ENCODE results near the gene INPP5K.
"Not testable (repeated sequence)": the region's sequence is repeated elsewhere in the genome, so short reads cannot be mapped to it uniquely, and the experiment has no call there.

The INPP5K gene

GRCh38 chr17:1516388-1517161, at the start of gene INPP5K:
Gene INPP5K (minus strand): TSS chr17:1516612. CDS start chr17:1516499, 113 bp downstream.
- DNase-seq, result peak; percentile 95

GRCh38 chr17:1565877-1566276, 49.5 kb upstream of the INPP5K start:
- no peak for DNase-seq

DNA sequence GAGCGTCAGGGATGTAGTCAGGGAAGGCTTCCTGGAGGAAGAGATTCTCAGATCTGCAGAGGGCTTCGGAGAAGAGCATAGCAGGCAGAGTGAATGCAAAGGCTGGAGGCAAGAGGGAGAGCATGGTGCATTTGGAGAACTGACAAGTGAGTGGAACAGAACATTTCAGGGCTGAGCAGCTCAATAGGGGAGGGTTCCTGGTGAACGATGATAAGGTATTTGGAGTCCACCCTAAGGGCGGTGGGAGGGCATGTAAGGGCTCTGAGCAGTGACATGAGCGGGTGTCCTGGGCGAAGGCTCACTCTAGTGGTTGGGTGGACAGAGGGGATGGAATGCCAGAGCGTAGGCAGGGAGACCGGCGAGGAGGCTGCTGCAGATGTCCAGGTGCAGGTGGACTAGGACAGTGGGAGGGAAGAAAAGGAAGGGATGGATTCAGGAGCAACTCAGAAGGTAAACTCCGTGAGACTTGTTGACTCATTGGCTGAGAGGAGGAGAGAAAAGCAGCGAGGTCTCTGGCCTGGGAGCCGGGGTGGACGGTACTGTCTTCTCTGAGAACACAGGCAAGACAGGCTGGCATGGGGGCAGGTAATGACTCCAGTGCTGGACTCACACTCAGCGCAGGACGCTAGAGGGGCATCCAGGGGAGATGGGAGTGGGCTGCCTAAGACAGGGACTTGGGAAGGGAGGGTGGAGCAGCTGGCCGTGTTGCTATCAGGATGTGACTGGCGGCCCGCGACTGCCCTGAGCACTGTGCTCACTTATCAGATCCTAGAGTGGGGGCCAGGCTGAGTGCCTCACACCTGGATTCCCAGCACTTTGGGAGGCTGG, 47.6 kb upstream of the INPP5K start:
- DNase-seq, result no peak

GRCh38 chr17:1563471-1563785, 47.0 kb upstream of the INPP5K start:
- DNase-seq, result not testable (repeated sequence)

DNA sequence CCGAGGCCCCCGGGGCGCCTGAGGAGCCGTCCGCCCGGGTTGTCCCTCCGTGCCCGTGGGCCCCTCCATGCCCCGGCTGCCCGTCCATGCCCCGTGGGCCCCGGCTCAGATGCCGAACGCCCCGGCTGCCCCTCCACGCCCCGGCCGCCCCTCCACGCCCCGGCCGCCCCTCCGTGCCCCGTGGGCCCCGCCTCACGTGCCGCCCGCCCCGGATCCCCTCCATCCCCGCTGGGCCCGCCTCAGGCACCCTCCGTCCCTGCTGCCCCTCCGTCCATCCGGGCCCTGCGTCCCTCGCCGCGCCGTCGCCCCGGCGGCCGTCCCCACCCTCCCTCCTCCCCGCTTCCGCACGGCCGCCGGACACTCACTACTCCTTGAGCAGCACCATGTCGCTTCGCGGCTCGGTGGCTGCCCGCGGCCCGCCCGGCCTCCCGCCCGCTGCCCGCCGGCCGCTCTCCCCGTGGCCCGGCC, 45.8 kb upstream of the INPP5K start:
- no peak for DNase-seq

DNA sequence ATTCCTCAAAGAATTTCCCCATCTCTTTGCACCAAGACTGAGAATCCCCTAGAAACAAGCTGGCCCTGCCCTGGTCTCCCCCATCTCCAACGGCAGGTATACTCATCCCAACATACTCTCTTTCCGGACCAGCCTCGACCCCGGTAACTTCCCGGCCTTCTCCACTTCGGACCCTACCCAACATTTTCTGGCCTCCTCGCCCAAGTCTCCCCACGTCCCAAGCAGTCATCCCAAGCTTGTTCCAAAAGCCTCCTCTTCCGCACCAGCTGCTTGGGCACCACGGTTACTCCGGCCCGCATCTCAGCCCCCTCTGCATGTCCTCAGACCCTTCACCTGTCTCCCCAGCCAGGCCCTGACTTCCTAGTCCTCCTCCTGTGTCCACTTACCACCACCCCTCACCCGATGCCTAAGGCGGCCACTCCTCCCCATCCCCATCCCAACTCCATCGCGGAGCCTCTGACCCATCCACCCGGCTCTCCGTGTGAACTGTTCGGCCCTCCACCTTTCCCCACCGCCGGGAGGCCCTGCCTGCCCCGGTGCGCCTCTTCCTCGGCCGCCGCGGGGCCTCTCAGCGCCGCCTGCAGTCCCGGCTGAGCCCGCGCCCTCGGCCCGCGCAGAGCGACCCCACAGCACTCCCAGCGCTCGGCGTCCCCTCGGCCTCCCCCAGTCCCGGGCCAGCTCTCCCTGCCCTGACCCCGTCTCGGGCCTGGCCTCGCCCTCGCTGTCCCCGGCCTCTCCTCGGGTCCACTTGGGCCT, 45.2 kb upstream of the INPP5K start:
- DNase-seq, result peak in 1 of 2 donors; percentile 26

GRCh38 chr17:1560858-1561355, 44.5 kb upstream of the INPP5K start:
- no peak for DNase-seq

- no peak for DNase-seq
Measured at GRCh38 chr17:1560101-1560857, 43.9 kb upstream of the INPP5K start.

- no peak for DNase-seq
Measured at GRCh38 chr17:1559047-1560043, 42.9 kb upstream of the INPP5K start.

DNA sequence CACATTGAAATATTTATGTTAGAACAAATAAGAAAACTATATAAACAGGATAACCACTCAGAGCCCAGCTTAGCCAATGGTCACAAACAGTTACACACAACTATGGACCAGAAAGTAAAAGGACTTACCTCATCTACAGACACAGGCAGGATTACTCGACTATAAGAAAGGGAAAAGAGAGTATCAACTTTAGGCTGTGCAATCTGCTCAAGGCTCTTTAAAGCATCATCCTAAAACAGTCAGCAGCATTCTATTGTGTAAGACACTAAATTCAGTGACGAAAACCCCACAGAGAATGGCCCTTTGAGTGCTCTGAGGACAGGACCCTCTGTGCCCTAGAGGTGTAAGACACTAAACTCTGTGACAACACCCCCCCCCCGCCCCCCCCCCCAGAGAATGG, 42.0 kb upstream of the INPP5K start:
- no peak for DNase-seq

DNA sequence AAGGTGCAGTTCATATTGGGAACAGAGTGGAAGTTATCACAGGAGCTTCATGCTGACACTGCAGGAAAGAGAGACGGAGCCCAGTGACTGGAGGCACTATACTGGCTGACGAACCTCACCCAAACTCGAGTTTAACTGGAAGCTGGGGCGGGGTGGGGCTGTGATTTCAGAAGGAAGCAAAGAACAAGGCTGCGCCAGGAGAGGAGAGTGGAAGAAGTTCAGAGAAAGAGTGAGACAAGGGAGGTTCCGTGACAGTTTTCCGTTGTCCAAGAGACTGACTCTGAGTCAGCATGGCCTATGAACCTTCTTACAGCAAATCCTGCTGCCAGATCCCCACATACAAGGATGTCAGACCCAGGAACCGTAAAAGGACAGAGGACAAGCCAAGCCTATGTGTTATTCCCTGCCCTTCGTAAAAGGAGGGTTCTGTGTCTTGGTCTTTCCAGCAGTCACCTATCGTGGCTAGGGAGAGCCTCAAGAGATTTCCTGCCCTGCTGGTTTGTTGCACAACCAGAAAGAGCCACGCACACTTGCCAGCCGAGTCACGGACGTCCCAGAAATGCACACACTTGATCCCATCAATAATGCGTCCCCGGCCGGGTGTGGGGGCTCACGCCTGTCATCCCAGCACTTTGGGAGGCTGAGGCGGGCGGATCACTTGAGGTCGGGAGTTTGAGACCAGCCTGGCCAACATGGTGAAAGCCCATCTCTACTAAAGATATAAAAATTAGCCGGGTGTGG, 41.1 kb upstream of the INPP5K start:
- no peak for DNase-seq

DNA sequence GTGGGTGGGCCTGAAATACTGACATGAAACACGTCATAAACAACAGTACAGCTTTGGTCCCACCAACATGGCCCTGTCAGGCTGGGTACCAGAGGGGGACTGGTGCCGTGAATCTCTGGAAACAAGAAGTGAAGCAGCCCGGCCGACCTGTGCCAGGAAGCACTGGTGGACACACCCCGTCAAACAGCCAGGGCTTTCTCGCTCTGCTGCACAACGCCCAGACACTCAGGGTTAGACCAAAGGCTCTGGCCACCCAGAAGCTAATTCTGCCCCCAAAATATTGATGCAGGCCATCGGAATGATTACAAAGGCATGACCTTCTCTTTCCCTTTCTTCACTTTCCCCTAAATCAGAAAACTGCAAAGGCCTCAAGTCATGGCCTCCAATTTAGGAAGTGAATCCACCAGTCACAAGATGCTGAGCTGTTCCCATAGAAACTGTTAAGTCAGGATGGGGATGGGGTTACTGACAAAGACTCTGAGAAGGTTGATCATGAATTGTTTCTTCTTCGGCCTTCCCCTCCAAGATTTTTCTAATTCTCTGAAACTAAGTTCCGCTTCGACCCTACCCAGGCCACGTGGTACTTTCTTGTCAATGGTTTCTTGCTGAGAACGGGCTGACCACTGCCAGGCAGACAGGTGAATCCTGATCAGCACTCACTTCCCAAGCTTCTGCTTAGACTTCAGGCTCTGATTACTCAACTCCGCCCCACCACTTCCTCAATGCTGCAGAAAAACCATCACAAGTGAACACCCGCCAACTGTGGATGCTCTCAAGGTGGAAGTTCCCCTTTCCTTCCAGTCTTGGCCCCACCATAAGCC, 39.4 kb upstream of the INPP5K start:
- DNase-seq, result no peak

DNA sequence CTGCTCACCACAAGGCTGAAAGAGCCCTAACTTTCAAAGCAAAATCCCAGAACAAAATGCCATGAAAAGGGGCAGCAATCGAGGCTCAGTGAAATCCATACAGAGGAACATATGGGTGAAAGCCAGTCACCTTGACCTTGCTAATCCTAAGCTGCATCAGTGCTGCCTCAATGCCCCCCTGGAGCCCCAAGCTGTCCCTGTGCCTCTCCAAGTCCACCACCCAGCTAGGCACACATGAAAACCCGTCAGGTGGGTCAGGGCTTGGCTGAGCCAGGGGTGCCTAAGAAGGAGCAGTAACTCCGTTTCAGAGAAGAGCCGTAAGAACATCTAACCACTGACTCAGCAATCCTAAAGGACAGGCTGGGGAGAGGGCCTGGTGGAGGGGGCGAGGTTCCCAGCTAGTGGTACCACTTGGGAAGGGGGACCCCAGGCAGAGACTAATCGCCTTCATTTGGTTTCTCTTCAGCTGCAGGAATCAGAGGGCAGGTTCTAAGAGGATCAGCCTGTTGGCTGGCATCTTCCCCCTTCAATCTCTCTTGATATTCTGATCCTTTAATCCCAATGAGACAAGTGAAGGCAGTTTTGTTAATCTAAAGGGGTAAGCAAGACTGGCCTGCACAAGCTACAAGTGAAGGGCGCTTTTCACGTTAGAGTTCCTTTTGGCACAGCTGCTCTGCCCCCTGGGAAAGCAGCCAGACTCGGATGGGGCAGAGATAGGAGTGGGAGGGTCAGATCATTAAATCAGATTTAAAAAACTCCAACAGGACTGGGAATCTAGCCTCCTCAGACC, 38.5 kb upstream of the INPP5K start:
- DNase-seq, result no peak

DNA sequence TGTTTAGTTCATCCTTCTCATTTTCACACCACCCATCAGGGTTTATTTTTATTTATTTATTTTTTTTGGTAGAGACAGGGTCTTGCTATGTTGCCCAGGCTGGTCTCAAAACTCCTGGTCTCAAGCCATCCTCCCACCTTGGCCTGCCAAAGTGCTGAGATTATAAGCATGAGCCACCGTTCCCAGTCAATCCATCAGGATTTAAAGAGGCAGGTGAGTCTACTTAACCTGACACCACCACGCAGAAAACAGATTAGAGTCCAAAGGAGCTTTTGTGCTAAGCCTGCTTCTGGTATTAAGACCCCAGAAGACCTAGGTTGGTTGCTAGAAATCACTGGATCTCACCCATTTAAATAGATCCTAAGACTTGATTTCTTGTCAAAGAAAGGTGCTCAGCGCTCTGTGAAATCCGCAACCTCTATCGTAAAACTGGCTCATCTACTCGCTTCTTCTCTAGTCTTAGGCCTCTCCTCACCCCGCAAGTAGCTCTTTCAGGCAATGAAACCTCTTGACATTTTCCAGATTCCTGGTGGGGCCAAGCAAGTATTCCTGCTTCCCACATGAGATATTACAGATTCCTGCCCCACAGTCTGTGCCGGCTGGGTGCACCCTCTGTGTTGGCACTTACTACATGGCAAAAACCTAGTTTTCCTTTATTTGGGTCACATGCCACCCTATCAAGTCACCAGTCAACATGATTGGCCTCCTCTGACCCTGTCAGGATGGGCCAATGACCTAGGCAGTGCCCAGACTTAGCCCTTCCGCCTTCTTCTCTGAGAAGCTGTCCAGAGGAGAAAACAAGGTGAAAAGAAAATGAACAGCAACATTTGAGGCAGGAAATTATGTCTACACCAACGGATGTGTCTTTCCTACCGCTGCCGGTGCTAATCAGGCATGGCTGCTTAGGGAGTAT, 37.2 kb upstream of the INPP5K start:
- DNase-seq, result no peak

GRCh38 chr17:1552932-1553331, 36.5 kb upstream of the INPP5K start:
- DNase-seq, result no peak

DNA sequence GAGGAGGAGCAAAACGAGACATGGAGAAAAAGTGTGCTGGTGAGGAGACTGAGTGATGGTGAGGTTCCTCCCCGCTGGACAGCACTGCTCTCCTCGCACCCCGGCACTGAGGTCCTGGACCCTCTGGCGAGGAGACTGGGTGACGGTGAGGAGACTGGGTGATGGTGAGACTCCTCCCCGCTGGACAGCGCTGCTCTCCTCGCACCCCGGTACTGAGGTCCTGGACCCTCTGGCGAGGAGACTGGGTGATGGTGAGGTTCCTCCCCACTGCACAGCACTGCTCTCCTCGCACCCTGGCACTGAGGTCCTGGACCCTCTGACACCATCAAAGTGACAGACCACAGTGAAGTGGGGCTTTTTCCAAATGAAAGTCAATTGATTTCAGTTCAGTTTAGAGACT, 35.3 kb upstream of the INPP5K start:
- no peak for DNase-seq

GRCh38 chr17:1548032-1548431, 31.6 kb upstream of the INPP5K start:
- no peak for DNase-seq

Measured in stimulated activated CD4-positive, alpha-beta T cell treated with anti-CD3 and anti-CD28 coated beads, Interleukin-2, amount 100 ng/mL, for 48 hours (primary cell).